ENCODE data around the gene HSPB1.

HSPB1 gene

DNA sequence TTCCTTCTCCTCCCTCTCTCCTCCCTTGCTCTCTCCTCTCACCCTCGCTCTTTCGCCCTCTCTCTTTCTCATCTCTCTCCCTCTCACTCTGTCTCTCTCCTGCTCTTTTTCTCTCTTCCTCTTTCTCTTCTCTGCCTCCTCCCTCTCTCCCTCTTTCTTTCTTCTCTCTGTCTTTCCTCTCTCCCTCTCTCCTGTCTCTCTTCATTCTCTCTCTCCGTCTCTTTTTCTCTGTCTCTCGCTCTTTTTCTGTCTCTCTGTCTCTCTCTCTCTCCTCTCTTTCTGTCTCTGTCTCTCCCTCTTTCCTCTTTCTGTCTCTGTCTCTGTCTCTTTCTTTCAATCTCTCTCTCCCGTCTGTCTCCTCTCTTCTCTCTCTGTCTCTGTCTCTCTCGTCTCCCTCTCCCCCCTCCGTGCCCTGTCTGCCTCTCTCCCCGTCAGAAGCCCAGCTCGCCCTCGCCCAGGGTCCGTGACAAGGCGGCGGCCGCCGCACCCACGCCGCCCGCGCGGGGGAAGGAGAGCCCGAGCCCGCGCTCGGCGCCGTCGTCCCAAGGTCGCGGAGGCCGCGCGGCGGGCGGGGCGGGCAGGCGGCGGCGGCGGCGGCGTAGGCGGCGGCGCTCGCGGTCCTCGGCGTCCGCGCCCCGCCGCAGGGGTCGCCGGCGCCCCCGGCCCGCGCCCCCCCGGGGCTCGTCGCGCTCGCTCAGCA lies 21.3 kb upstream of the HSPB1 start (continued):
- TF ChIP-seq, protein P1, sequence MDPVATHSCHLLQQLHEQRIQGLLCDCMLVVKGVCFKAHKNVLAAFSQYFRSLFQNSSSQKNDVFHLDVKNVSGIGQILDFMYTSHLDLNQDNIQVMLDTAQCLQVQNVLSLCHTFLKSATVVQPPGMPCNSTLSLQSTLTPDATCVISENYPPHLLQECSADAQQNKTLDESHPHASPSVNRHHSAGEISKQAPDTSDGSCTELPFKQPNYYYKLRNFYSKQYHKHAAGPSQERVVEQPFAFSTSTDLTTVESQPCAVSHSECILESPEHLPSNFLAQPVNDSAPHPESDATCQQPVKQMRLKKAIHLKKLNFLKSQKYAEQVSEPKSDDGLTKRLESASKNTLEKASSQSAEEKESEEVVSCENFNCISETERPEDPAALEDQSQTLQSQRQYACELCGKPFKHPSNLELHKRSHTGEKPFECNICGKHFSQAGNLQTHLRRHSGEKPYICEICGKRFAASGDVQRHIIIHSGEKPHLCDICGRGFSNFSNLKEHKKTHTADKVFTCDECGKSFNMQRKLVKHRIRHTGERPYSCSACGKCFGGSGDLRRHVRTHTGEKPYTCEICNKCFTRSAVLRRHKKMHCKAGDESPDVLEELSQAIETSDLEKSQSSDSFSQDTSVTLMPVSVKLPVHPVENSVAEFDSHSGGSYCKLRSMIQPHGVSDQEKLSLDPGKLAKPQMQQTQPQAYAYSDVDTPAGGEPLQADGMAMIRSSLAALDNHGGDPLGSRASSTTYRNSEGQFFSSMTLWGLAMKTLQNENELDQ (tag by site-specific recombination; IDR thresholded peaks at IDR 0.05; ENCODE audit: low read depth), result no peak

DNA sequence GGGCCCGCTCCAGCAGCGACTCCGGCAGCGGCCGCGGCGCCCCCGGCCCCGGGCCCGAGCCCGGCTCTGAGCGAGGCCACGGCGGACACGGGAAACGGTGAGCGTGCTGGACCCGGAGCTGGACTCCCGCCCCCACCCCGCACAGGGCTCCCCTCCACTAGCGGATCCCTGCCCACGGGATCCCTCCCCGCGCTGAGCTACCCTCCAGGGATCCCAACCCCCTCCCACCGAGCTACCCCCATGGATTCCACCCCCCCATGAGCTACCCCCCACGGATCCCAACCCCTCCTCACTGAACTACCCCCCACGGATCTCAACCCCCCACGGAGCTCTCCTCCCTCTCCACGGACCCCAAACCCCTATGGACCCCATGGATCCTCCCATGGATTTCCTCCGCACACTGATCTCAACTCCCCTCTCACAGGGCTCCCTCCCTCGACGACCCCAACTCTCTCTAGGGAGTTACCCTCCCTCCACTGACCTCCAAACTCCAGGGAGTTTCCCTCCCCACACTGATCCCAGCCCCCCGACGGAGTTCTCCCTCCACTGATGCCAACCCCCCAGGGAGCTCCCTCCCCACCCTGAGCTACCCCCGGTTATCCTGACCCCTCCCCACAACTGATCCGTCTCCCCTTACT lies 20.6 kb upstream of the HSPB1 start:
- ChIA-PET CTCF (interaction anchor here (0.6 to 2.3 kb wide), 5 partner anchors 9 to 105 kb away, joined by 4 to 15 read pairs (median 6); no protein-coding TSS in a partner anchor), POLR2A (interaction anchor here (0.6 to 1.9 kb wide), 5 partner anchors 9 to 148 kb away, joined by 3 to 7 read pairs (median 4); no protein-coding TSS in a partner anchor)
- H3K27ac ChIP-seq (ENCODE audit: extremely low read depth, low read depth, low read length), result no peak overlapping the region; the same call in 1 of the 2 replicates
- no peaks in the 10 kb centered on the region for H3K36me3 ChIP-seq (ENCODE audit: control insufficient read depth in 2 of 2, insufficient read depth in 1 of 2, low read length in 2 of 2)
- TF ChIP-seq, protein P2, sequence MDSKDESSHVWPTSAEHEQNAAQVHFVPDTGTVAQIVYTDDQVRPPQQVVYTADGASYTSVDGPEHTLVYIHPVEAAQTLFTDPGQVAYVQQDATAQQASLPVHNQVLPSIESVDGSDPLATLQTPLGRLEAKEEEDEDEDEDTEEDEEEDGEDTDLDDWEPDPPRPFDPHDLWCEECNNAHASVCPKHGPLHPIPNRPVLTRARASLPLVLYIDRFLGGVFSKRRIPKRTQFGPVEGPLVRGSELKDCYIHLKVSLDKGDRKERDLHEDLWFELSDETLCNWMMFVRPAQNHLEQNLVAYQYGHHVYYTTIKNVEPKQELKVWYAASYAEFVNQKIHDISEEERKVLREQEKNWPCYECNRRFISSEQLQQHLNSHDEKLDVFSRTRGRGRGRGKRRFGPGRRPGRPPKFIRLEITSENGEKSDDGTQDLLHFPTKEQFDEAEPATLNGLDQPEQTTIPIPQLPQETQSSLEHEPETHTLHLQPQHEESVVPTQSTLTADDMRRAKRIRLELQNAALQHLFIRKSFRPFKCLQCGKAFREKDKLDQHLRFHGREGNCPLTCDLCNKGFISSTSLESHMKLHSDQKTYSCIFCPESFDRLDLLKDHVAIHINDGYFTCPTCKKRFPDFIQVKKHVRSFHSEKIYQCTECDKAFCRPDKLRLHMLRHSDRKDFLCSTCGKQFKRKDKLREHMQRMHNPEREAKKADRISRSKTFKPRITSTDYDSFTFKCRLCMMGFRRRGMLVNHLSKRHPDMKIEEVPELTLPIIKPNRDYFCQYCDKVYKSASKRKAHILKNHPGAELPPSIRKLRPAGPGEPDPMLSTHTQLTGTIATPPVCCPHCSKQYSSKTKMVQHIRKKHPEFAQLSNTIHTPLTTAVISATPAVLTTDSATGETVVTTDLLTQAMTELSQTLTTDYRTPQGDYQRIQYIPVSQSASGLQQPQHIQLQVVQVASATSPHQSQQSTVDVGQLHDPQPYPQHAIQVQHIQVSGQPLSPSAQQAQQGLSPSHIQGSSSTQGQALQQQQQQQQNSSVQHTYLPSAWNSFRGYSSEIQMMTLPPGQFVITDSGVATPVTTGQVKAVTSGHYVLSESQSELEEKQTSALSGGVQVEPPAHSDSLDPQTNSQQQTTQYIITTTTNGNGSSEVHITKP (tag by site-specific recombination; IDR thresholded peaks at IDR 0.05), result no peak
- TF ChIP-seq KLF10 (tag by site-specific recombination; IDR thresholded peaks at IDR 0.05) (no peak), GLIS1 (tag by site-specific recombination; IDR thresholded peaks at IDR 0.05) (peak; percentile 99), WT1 (tag by site-specific recombination; IDR thresholded peaks at IDR 0.05) (peak; percentile 71), ZBTB7A (tag by site-specific recombination; IDR thresholded peaks at IDR 0.05; ENCODE audit: low read depth) (peak; percentile 72; the same call in 1 of the 2 replicates), GLIS2 (tag by site-specific recombination; IDR thresholded peaks at IDR 0.05) (peak; percentile 85), ZNF23 (tag by site-specific recombination; IDR thresholded peaks at IDR 0.05; ENCODE audit: borderline replicate concordance) (no peak), ZNF202 (tag by site-specific recombination; IDR thresholded peaks at IDR 0.05; ENCODE audit: borderline replicate concordance) (no peak), ZIC2 (tag by site-specific recombination; IDR thresholded peaks at IDR 0.05) (peak; percentile 59)
- TF ChIP-seq, protein P3, sequence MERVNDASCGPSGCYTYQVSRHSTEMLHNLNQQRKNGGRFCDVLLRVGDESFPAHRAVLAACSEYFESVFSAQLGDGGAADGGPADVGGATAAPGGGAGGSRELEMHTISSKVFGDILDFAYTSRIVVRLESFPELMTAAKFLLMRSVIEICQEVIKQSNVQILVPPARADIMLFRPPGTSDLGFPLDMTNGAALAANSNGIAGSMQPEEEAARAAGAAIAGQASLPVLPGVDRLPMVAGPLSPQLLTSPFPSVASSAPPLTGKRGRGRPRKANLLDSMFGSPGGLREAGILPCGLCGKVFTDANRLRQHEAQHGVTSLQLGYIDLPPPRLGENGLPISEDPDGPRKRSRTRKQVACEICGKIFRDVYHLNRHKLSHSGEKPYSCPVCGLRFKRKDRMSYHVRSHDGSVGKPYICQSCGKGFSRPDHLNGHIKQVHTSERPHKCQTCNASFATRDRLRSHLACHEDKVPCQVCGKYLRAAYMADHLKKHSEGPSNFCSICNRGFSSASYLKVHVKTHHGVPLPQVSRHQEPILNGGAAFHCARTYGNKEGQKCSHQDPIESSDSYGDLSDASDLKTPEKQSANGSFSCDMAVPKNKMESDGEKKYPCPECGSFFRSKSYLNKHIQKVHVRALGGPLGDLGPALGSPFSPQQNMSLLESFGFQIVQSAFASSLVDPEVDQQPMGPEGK (tag by site-specific recombination; IDR thresholded peaks at IDR 0.05), result peak; percentile 60; the same call in 1 of the 2 replicates
- H3K9me3 ChIP-seq (ENCODE audit: control insufficient read depth, insufficient read depth, low read depth, low read length), result no peaks in the 10 kb centered on the region
- no peaks in the 10 kb centered on the region for H3K4me1 ChIP-seq (ENCODE audit: control insufficient read depth, insufficient read depth, low read length)
- peak overlapping the region; percentile 28 for H3K4me3 ChIP-seq (ENCODE audit: low read depth, low read length)
